Bronchial epithelial cell (primary cell): ENCODE measurements around the gene S100A3. TPM values are rescaled to one million over a fixed set of nuclear protein-coding genes. Genes with fewer than 3 reads are reported as not detected.

Experiments used
- DNase-seq: peaks from one replicate; pipeline ENCODE4 v3.0.0-alpha.2; 2010; ENCODE audit warnings: low read depth
- FAIRE-seq: peaks from 2 replicates; lab custom pipeline; 2011; peaks lifted over from hg19 to GRCh38; lab: Jason Lieb, UNC
- H3K27me3 ChIP-seq: 2 replicates; pipeline ENCODE4 v1.5.1; 2011; ENCODE audit warnings: low read length; ENCODE audit not compliant: control insufficient read depth, insufficient read depth
- H3K36me3 ChIP-seq: 2 replicates; pipeline ENCODE4 v1.5.1; 2011; ENCODE audit warnings: low read length; ENCODE audit not compliant: control insufficient read depth, insufficient read depth
- H3K4me3 ChIP-seq: 2 replicates; pipeline ENCODE4 v1.5.1; 2011; ENCODE audit warnings: mild to moderate bottlenecking, low read depth, low read length, control low read depth
- CTCF ChIP-seq: IDR thresholded peaks from 2 replicates; pipeline ENCODE4 v1.5.1; 2011; ENCODE audit warnings: mild to moderate bottlenecking, moderate library complexity, low read length, control low read depth, inconsistent platforms; ENCODE audit not compliant: insufficient read depth, severe bottlenecking
- total RNA-seq: library from RNA; depleted of rRNA; stranded (reverse); fragments of >200 nt; gene quantifications from 2 replicates; pipeline ENCODE4 v1.2.1, GENCODE V29; 2014

The S100A3 gene
- total RNA-seq, 1 donor from 2014 or later, result 26.6 TPM

GRCh38 chr1:153509036-153509435 lies 40.0 kb downstream of the S100A3 start:
- Histone ChIP-seq H3K36me3 (no peaks in the 10 kb centered on the region), H3K4me3 (no peak overlapping the region), H3K27me3 (no peaks in the 10 kb centered on the region)
- FAIRE-seq, result no peak
- DNase-seq, result peak; percentile 59
- TF ChIP-seq CTCF, result no peak

GRCh38 chr1:153507926-153508583 lies 41.0 kb downstream of the S100A3 start:
- FAIRE-seq, result no peak
- H3K27me3 ChIP-seq, result no peaks in the 10 kb centered on the region
- H3K4me3 ChIP-seq, result no peak overlapping the region
- DNase-seq, result no peak
- no peak for TF ChIP-seq CTCF
- H3K36me3 ChIP-seq, result no peaks in the 10 kb centered on the region

GRCh38 chr1:153506831-153507413 lies 42.1 kb downstream of the S100A3 start:
- FAIRE-seq, result no peak
- H3K27me3 ChIP-seq, result no peaks in the 10 kb centered on the region
- H3K36me3 ChIP-seq, result no peaks in the 10 kb centered on the region
- DNase-seq, result peak; percentile 57
- no peak for TF ChIP-seq CTCF
- no peak overlapping the region for H3K4me3 ChIP-seq

GRCh38 chr1:153506386-153506785 lies 42.7 kb downstream of the S100A3 start:
- no peak for TF ChIP-seq CTCF
- no peak for FAIRE-seq
- H3K36me3 ChIP-seq, result no peaks in the 10 kb centered on the region
- no peaks in the 10 kb centered on the region for H3K27me3 ChIP-seq
- DNase-seq, result no peak
- no peak overlapping the region for H3K4me3 ChIP-seq

- no peaks in the 10 kb centered on the region for H3K36me3 ChIP-seq
- DNase-seq, result no peak
- no peaks in the 10 kb centered on the region for H3K27me3 ChIP-seq
- FAIRE-seq, result no peak
- TF ChIP-seq CTCF, result no peak
- H3K4me3 ChIP-seq, result no peak overlapping the region
These were observed 43.5 kb downstream of the S100A3 start for GRCh38 chr1:153505576-153505975.
